GM18870 (cell line): ENCODE data around the gene B9D1.

Experiments used
- ATAC-seq: cut with Tn5 transposase; IDR thresholded peaks from one replicate; pipeline ENCODE4 v1.9.1; 2021; ENCODE audit warnings: moderate library complexity; ENCODE audit not compliant: unreplicated experiment

B9D1 gene

DNA sequence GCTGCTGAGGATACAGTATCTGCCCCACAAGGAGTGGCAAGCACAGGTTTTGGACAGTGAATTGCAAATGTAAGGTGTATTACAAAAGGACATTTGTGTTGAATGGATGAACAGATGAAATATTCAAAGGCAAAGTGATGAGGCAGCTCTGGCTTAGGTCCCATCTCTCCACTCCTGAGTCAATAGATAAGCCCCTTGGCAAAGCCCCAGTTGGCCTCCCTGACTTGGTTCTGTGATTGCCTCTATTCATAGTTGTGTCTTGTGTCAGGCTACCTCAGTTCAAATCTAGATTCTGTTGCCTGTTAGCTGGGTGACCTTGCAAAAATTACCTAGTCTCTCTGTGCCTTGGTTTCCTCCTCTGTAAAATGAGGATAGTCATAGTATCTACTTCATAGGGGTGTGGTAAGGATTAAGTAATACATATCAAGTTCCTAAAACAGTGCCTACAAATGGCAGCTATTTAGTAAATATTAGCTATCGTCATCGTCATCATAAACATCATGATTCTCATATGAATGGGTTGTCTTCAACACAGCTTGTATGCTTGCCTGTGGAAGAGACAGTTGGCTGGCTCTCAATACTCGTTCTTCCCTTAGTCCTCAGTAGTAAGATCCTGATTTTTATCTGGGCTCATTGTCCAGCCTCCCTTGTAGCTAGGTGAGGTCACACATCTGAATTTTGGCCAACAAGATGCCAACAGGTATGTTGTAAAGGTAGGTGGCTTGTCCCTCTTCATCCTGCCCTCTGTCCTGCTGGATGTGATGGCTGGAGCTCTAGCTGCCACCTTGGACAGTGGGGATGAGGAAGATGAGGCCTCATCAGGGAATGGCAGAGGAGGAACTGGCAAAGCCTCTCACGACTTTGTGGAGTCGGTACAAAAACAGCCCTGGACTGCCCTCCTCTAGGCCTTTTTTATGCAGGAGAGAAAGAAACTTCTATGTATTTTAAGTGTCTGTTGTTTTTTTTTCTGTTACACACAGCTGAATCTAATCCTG lies 26.6 kb upstream of the B9D1 start:
- ATAC-seq: no peak

- no peak for ATAC-seq
Observed at GRCh38 chr17:19387921-19388521, 25.5 kb upstream of the B9D1 start.

DNA sequence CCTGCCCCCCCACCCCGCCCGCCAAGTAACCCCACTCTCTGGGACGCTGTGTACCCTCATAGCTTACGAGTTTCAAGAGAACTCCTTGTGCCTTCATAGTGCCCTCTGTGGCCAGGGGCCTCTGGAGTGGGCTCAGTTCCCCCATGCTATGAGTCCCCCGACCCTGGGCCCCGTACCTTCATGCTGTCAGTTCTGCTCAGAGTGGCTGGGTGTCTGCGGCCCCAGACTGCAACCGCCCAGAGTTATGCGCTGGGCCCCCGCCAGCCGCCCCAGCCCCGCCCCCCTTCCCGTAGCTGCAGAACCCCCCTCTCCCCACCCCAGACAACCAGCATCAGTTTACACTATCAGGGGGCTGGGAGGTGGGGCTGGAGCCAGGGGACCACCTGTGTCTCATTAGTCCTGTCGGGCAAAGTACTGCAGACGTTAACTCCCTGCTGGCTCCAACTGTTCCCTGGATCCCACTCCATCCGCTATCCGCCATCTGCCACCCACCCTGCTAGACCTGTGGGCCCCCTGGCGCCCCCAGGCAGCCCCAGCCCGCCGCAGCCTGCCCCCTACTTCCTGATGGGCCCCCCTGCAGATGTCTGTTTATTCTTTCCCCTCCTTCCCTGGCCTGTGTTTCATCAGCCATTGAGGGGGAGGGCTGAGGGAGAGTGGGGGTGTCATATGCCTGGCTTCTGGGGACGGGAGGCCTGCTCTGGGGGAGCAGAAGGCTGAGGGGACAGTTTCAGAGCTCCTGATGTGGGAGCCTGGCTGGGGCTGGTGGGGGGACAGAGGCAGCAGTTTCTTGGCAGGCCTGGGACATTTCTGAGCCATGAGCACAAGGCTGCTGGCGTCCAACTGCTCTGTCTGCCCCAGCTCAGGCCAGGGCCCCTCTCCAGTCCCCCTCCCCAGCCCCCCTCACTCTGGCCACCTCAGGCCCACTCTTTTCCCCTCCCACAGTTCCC lies 24.7 kb upstream of the B9D1 start, which contains the start of gene MFAP4:
TSS of gene MFAP4 (minus strand) at position 217 of the 947 bp plus-strand sequence. CDS start at position 182, 35 bp downstream.
- ATAC-seq: no peak

DNA sequence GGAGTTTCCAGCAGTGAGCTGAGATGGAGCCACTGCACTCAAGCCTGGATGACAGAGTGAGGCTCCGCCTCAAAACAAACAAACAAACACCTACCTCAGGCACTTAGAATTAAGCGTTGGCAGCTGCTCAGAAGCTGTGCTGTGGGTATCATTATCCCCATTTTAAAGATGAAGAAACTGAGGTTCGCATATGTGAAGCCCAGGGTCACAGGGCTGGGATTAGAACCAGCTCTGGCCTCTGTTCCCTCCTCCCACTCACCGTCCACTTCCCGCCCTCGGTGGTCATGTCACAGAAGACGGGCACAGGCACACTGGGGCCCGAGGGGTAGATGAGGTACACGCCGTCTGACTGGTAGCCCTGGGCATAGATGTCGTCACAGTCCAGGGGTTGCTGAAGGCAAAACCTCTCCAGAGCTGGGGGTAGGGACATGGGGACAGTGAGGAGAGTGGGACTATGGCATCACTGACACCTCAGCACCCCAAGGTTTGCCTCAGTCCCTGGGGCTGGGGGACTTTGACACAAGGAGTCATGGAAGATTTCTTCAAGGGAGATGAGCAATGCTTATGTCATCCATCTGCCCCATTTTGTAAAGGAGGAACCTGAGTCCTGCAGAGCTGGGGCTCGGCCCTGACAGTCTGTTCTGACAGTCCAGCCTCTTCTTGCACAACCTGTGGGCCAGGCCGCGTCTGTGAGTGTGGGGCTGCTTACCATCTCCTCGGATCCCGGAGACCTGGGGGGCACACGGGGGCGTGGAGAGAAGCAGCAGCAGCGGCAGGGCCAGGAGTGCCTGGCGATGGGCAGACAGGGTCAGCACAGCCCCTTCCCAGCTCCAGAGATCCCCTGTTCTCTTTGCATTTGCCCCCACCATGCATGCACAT lies 23.8 kb upstream of the B9D1 start:
- no peak for ATAC-seq

- ATAC-seq: no peak
Observed at GRCh38 chr17:19385521-19385983, 23.0 kb upstream of the B9D1 start.

DNA sequence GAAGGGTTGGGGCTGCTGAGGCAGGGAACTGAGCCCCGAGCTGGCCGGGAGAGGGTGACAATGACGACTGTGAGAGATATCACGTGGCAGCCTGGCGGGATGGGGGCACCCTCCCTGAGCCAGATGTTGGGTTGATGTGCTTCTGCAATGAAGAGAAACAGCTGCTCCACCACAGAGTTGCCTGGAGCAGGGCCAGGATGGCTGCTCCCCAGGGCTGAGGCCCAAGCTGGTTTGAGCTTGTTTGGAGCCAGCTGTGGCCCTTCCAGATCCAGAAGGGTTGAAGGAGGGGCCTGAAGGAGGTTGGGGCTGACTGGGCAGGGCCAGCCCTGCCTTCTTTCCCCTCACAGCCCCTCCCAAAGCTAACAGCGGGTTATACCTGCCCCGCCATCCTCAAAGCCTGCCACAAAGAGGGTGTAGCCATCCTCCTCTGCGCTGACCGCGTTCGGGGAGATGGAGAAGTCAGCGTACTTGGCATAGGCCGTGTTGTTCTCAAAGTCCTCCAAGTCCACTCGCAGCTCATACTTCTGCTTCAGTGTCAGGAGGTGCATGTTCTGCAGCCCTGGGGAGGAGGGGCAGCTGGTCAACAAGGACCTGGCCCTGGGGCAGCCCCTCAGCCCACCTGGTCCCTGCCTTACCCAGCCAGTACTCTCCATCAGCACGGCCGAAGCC lies 22.3 kb upstream of the B9D1 start:
- no peak for ATAC-seq

DNA sequence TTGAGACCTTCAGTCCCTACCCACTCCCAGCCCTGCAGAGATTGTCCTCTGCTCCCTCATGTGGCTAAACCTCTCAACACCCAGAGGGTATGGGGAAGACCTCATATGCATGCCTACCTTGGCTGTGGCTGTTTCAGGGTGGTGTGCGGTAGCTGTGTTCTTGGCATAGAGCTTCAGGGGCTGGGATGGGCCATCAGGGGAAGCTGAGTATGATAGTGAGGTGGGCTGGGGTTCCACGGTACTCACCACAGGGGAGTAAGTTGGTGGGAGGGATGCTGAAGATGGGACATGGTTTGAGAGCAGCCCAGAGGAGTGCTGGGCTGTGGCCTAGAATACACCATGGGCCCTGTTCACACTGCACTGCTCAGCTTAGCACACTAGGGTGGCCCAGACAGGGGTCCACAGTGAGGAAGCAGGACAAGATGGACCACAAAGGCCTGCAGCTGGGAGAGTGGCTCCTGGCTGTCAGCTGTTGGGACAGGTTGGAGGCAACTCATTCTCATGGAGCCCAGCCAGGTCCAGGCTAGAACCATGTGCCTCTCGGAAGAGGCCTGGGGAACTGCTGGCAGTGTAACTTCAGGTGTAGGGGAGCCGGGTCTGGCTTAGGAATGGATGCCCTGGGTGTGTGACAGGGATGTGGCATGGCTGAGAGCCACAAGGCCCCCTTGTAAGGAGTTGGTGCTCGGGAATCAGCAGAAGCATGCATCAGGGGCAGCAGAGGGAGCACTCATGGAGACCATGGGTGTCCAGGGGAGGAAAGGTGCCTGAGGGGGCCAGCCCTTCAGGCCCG lies 21.4 kb upstream of the B9D1 start:
- no peak for ATAC-seq

- no peak for ATAC-seq
Observed at GRCh38 chr17:19382531-19383444, 20.3 kb upstream of the B9D1 start.

GRCh38 chr17:19381741-19382444 lies 19.4 kb upstream of the B9D1 start:
- no peak for ATAC-seq

- no peak for ATAC-seq
Observed at GRCh38 chr17:19381361-19381740, 18.8 kb upstream of the B9D1 start.

DNA sequence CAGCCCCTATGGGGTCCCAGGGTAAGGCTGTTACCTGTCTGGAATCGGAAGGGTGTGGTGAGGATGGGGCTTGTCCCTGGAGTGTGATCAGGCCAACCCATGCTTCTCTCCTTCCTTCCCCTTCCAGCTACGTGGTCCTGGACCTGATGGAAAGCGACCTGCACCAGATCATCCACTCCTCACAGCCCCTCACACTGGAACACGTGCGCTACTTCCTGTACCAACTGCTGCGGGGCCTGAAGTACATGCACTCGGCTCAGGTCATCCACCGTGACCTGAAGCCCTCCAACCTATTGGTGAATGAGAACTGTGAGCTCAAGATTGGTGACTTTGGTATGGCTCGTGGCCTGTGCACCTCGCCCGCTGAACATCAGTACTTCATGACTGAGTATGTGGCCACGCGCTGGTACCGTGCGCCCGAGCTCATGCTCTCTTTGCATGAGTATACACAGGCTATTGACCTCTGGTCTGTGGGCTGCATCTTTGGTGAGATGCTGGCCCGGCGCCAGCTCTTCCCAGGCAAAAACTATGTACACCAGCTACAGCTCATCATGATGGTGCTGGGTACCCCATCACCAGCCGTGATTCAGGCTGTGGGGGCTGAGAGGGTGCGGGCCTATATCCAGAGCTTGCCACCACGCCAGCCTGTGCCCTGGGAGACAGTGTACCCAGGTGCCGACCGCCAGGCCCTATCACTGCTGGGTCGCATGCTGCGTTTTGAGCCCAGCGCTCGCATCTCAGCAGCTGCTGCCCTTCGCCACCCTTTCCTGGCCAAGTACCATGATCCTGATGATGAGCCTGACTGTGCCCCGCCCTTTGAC lies 18.2 kb upstream of the B9D1 start:
- no peak for ATAC-seq

GRCh38 chr17:19379361-19380065 lies 17.0 kb upstream of the B9D1 start:
- ATAC-seq: no peak

DNA sequence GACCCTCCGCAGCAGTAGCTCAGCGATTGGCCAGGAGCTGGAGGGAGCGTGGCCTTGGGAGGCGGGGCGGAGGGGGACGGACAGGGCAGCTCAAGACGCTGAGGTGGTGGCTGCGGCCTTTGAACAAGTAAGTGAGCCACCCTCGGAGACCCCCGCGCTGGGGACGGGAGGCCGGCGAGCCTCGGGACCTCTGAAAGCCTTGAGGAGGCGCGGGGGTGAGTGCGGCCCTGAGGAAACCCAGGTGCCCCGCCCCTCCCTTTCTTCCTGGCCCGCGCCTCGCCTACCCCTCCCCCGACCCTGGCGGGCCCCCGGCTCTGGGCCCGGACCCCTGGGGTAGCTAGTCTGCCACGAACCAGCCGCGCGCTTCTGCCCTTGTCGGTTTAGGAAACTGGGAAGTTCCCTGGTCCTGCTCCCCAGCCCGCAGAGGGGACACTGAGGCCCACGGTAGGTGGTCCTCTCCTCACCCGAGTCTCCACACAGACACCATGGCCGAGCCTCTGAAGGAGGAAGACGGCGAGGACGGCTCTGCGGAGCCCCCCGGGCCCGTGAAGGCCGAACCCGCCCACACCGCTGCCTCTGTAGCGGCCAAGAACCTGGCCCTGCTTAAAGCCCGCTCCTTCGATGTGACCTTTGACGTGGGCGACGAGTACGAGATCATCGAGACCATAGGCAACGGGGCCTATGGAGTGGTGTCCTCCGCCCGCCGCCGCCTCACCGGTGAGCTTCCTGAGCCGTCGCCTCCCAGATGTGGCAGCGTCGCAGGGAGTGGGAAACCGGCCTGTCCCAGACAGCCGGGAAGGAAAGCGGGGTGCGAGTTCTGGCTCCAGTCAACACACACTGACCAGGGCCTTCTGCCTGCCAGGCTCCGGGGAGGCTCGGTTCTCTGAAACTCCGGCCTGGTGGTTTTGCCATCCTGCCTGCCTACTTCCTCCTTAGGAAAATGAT lies 16.2 kb upstream of the B9D1 start, which contains the start of gene MAPK7:
TSS of gene MAPK7 (plus strand) at position 83 of the 945 bp plus-strand sequence. CDS start at position 486, 403 bp downstream.
- no peak for ATAC-seq
